HG03025 (cell line): ENCODE results near the gene HOXD12.

ENCODE experiments used
- ATAC-seq: cut with Tn5 transposase; IDR thresholded peaks from one replicate; pipeline ENCODE4 v1.9.1; 2021; ENCODE audit warnings: mild to moderate bottlenecking, moderate library complexity; ENCODE audit not compliant: unreplicated experiment, low FRiP score

HOXD12 gene

DNA sequence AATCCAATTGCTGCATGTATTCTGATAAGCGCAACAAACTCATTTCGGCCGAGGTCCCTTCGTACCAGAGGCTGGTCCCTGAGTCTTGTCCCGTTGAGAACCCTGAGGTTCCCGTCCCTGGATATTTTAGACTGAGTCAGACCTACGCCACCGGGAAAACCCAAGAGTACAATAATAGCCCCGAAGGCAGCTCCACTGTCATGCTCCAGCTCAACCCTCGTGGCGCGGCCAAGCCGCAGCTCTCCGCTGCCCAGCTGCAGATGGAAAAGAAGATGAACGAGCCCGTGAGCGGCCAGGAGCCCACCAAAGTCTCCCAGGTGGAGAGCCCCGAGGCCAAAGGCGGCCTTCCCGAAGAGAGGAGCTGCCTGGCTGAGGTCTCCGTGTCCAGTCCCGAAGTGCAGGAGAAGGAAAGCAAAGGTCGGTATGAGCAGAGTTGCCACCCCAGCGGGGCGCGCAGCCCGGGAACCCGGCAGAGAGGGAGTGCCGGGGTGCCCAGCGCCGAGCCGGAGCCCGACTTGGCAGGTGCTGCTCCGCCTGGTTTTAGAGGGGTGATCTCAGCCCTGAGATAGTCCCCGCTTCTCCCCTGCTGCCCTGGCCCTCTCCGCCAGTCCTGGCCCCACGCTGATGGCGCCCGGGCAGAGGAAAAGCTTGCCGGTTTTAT lies 17.7 kb downstream of the HOXD12 start:
- ATAC-seq = no peak

DNA sequence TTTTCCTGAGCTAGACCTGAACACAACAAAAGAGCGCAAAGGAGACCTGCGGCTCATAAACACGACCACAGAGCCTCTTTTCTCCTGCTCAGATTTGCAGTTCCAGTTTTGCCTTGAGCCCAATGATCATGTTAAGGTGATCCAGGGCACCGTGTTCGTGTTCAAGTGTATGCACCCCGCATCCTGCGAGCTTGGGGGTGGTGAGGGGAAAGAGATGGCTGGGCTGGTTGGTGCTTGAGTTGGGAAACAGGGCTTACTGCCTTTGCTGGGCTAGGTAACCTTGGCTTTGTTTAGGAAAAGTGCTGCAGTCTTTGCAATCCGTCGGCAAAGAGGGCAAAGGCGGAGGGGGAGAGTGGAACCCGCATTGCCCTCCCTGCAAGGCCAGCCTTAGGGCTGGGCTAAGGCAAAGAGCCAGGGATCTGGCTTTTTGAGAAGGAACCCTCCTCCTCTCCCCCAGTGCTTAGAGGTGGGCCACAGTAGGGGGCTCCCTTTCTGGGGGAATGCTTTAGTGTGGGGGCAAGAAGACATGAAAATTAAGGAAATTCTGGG lies 18.3 kb downstream of the HOXD12 start:
- no peak for ATAC-seq

DNA sequence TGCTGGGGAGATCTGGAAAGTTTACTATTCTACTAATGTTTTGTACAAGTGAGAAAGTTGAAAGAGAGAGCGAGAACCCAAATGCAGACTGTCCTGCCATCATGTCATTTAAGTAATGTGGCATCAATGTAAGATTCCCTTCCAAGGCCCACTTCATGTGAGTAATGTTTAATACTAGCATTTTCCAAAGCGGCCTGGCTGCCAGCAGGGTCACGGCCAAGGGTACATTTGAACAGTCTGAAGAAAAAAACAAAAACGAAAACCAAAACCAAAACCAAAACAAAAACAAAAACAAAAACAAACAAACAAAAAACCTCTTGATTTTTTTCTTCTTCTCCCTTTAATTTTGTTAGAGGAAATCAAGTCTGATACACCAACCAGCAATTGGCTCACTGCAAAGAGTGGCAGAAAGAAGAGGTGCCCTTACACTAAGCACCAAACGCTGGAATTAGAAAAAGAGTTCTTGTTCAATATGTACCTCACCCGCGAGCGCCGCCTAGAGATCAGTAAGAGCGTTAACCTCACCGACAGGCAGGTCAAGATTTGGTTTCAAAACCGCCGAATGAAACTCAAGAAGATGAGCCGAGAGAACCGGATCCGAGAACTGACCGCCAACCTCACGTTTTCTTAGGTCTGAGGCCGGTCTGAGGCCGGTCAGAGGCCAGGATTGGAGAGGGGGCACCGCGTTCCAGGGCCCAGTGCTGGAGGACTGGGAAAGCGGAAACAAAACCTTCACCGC lies 19.2 kb downstream of the HOXD12 start:
- ATAC-seq = no peak

DNA sequence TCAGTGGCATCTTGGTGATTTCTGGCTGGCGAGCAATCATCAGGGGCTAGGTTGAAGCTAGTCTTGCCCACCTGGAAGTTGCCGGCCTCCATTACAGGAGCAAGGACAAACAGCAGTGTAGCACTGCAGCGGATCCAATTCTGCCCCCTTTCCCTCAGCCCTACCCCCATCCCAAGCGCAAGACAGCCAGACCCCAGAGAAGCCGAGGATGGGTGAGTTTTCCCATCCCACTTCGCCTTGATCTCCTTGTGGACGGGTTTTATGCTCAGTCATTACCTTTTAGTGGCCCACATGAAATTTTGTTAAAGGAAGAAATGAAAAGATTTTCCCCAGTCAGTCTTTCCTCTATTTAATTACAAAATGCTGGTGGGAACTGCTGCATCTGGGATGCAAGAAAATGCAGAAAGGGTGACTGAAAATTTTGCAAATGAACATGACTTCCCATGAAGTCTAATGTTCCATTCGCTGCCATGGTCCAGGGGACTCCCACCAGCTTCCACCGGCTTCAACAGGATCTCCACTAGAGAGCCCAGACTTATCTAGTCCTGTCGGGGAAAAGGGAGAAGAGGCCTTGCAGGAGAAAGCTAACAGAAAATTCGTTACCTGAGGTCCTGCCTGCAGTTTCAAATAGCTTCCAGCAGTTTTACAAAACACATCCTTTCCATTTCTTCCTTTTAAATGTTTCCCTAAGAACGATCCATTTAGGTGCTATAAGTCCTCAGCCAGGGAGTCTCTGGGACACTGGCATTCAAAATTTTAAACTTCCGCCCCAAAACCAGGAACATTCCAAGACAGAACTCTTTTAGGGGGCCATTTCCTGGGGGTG lies 21.0 kb downstream of the HOXD12 start:
- ATAC-seq = no peak

DNA sequence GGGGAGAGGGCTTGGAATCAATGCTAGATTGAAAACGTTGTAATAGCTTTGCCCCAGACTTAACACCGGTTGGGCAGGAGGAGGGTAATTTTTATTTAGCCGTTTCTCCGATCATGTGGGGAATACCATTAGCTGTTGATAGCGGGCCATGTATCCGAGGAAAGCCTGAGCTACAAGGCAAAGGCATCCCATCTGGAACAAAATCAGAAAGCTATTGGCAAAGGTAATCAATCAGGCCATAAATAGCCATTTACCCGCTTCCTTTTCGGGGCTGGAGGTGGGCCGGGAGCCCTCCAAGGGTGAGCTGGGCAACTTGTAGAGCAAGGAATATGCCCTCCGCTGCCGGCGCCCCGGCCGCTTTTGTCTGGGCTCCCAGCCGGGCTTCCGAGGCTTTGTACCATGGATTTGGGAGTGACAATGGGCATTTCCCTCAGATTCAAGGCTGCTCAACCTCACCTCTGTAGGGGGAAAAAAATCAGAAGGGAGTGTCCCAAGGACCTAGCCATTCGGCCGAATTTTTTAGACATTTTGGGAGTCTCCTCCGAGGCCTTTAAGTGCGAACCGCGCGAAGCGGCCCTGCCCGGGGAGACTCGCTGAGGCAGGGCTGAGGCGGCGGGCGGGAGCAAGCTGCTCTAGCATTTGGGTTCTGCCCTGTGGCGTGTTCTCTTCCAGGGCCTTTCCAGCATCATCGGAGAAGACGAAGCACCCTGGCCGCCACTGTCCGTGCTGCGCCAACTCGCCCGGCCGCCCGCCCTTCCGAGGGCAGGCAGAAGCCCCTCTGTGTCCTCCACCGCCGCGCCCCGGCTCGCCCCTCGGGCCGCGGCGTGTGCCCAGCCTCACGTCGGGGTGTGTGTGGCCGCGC lies 21.8 kb downstream of the HOXD12 start:
- no peak for ATAC-seq

DNA sequence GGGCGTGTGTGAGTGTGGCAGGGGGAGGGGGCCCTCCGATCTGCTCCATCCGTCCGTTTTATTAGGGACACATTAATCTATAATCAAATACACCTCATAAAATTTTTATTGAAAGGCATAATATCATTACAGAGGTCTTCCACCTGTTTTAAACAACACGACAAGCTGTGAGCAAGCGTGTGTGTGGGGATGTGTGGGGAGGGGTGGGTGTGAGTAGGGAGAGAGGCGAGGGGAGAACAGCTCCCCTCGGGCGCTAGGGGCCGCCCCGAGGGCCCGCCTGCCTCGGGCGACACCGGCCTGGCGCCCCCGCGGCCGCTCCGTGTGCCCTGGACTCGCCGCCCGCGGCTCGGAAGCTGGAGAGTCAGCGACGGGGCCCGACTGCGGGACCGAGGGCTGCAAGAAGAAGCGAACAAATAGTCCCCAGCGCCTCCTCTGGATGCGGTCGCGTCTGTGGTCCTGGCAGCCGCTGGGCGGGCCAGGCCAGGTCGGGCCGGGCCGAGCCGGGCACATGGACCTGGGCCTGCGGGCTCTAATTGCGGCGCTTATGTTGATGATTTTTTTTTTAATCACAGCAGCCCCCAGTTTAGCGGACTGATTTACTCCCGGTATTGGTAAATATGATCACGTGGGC lies 22.6 kb downstream of the HOXD12 start:
- no peak for ATAC-seq

DNA sequence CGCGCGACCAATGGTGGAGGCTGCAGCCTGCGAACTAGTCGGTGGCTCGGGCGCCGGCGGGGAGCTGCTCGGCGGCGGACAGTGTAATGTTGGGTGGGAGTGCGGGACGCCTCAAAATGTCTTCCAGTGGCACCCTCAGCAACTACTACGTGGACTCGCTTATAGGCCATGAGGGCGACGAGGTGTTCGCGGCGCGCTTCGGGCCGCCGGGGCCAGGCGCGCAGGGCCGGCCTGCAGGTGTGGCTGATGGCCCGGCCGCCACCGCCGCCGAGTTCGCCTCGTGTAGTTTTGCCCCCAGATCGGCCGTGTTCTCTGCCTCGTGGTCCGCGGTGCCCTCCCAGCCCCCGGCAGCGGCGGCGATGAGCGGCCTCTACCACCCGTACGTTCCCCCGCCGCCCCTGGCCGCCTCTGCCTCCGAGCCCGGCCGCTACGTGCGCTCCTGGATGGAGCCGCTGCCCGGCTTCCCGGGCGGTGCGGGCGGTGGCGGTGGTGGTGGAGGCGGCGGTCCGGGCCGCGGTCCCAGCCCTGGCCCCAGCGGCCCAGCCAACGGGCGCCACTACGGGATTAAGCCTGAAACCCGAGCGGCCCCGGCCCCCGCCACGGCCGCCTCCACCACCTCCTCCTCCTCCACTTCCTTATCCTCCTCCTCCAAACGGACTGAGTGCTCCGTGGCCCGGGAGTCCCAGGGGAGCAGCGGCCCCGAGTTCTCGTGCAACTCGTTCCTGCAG lies 23.3 kb downstream of the HOXD12 start, which contains the start of gene HOXD9:
HOXD9 (plus strand) TSS at position 37 of the 728 bp plus-strand sequence; CDS start at position 87, 50 bp downstream.
- no peak for ATAC-seq

DNA sequence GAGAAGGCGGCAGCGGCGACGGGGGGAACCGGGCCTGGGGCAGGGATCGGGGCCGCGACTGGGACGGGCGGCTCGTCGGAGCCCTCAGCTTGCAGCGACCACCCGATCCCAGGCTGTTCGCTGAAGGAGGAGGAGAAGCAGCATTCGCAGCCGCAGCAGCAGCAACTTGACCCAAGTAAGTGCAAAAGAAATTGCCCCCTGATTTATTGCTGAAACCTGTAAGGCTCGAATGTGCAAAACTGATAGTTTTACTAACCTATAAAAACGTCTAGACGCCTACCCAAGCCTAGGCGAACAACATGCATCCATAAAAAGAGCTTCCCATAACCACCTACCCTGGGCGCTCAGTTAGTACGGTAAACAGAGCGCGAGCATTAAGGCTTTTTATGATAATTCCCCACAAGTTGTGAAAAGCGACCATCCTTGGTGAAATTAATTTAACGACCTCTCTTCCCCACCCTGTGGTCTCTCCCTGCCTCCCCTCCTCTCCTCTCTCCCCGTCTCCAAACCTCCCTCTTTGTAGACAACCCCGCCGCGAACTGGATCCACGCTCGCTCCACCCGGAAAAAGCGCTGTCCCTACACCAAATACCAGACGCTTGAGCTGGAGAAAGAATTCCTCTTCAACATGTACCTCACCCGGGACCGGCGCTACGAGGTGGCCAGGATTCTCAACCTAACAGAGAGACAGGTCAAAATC lies 24.0 kb downstream of the HOXD12 start:
- ATAC-seq = no peak

DNA sequence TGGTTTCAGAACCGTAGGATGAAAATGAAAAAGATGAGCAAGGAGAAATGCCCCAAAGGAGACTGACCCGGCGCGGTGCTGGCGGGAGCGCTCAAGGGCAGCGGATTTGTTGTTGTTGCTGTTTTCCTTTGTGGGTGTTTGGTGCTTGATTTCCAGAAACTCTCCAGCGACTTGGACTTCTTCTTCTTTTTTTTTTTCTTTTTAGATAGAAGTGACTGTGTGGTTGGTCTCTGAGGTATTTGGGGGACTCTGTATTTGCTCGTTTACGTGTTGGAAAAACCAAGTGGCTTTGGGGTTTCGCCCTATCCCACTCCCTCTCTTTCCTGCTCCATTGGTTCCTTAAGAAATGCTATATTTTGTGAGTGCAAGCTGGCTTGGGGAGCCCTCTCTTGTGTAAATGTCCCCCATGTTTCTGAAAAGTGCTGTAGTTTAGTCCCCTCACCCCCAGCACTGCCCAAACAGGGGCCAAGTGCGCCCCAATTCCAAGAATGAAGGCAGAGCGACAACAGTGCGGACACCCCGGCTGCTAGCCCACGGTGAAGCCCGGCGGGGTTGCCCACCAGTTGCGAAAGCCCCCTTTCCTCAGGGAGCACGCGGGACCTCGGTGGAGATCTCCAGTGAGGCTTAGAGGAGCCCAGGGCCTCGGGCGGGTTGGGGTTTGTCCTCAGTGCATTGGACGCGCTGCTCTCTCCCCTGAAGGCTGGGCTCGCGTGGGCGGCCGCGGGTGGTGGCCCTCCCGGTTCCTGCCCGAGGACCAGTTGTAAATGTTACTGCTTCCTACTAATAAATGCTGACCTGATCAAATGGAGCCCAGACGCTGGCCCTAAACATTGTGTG lies 24.7 kb downstream of the HOXD12 start:
- no peak for ATAC-seq

DNA sequence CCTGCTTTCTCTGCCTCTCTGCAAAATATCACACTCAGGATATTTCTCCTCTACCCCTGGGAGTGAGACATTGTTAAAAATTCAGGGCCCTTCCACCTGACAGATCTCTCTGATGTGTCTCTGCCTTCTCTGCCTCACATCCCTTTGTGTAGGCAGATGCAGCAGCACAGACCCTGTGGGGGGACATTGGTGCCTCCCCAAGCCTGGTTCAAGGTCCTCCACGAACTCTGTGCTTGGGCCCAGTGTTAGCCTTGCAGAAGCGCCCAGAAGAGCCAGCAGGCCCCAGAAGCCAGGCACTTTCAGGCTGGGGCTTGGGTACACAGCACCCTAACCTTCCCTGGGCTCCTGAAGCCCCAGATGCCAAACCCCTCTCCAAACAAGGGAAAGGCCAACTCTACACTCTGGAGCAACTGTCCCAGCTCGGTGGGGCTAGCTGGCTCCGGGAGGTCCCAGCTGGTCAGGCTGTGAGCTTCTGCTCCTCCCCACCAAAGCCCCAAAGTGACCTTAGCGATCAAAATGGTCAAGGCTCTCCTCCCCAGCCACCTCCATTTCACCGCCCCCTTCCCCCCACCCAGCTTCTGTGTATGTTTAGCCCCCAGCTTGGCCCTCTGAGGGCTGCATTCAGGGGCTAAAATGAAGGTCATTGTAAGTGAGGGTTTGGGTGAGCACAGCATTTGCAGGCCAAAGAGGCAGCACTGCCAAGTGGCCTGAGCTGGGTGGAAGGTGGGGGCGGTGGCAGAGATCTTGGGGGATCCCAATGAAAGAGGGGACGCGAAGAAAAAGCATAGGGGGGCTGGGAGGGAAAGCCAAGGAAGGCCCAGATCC lies 25.6 kb downstream of the HOXD12 start:
- no peak for ATAC-seq

DNA sequence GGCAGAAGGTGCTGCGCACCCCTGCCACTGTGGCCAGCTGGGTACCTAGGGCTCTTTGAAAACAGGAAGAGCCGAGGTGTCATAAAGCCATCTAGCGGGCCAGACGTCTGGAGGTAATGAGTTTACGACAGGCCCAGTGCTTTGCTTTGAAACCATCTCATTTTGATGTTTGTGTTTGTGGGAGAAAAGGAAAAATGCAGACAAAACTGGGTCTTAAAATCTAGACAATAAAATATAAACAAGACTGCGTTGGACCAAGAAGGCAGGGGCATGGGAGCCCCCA lies 26.1 kb downstream of the HOXD12 start:
- ATAC-seq = no peak

DNA sequence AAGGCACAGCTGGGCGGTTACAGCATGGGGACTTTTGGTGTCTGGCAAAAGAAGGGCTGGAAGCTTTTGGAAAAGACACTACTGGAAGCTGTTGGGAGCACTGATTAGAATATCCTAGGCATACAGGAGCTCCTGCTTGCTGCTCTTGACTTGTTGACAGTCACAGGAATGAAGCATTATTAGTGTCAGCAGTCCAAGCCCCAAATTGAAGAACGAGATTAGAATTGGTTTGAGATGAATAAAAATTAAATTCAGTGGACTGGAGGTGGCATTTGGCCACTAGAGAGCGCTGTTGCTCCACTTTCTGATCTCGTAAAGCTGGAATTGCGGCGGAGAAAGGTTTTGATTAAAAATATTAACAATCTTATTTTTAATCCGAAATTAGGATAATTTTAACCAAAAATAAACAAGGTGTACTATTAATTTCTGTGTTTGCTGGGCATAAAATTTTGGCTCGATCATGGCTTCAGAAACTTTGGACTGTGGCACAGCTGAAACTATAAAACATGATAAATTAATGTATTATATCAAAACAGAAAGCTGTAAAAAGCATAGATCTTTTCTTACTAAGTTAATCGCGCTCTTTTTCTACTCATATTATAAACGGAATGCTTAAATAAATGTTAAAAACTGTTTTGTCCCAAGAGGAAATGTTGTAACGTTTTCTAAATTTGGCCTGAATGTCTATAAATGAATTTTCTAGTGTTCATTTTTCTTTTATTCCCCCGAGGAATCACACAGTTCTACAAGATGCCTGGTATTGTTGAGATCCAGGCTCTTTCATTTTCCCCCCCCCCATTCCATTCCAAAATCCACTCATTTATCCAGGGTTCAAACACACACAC lies 27.6 kb downstream of the HOXD12 start:
- ATAC-seq = no peak

DNA sequence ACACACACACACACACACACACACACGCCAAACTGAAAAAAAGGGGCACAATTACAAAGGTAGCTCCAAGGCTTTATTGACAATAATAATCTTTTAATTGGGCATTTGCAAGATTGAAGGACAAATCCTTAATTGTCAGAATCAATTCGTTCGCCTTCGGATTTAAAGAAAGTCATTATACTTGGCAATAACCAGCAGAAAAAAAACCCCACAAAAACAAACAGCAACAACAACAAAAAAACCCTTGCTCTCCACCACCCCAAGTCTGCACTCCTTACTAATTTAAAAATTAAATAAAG lies 28.1 kb downstream of the HOXD12 start:
- ATAC-seq = no peak

DNA sequence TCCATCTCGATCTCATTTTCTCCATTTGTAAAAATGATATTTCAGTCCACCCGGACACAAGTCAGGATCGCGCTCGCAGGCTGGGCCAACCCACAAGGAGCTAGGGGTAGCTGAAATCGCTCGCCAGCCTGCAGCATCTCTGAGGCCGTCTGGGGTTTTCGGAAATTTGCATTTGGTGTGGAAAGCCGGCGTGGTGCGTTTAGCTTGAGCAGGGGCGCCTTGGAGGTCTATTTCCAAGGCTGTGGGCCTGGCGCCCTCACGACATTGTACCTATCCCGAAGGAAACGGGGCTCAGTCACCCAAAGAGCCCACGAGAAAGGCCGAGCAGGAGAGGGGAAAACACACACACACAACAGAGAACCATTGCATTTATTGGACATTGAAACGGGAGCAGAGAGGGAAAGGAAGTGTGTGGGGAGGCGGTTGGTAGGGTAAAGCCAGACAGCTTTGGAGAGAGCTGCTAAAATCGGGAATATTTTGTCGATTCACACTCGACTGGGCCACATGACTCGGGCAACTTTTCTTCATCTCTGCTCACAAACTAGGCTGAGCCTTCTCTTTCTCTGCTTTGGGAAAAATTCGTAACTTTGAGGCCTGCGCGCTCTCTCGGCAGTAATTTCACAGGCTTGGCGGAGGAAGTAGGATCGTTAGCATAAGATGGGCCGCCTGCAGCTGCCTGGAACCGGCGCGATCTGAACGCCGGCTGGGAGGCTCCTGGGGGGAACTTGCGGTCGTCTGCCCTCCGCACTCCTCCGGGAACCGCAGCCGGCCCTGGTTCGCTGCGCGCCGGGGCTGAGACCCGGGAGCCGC lies 28.8 kb downstream of the HOXD12 start:
- ATAC-seq = no peak

DNA sequence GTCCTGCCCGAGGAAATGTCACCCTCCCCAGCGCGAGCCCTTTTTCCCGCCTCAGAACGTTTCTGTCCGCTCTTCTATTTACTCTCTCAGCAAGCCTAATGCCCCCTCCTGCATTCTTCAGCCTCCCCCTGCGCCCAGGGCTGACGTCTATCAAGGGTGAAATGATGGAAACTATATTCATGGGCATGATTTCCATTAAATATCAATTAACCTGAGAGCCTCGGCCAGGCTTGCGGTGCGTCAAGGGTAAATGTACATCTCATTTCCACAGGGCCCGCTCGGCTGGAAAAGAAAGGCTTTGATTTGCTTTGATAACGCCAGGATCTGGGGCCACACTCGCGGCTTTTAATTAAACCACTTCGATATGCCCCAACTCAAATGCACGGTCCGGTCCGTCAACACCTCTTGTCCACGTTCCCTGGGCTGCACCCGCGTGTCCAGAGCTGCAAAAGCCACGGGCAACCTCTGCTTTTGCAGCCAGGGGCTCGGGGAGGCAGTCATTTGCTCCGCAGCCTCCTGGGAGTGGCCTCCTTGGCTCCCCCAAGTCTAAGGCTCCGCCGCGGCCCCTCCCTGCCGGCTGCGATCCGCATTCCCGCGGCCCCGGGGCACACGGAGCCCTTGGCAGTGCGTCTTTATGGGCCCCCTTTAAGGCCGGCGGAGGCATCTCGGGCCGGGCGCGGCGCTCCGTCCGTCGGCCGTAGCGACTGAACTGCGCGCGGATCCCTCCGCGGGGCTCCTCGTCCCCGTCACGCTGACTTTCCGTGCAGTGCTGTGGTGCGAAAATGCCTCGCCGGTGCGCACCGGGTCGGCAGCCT lies 29.6 kb downstream of the HOXD12 start, which contains the start of gene HOXD8:
HOXD8 (plus strand) TSS at position 724 of the 815 bp plus-strand sequence. CDS start 662 bp downstream, outside the sequence.
- ATAC-seq = no peak
